ENCODE measurements around the gene RPL11.

Gene RPL11

GRCh38 chr1:23701310-23701709 is 9.7 kb downstream of the RPL11 start:
- peaks cover 29% of the 10 kb centered on the region for H4K20me1 ChIP-seq (ENCODE audit: control insufficient read depth, insufficient read depth, low read depth, low read length)
- no peak overlapping the region for H3K27ac ChIP-seq (ENCODE audit: low read depth, low read length)
- TF ChIP-seq CTCF (IDR thresholded peaks at IDR 0.05; ENCODE audit: low read depth, low read length, poor library complexity, severe bottlenecking) (no peak), EZH2phosphoT487 (IDR thresholded peaks at IDR 0.05; ENCODE audit: borderline replicate concordance, low read length) (no peak)
- H3K9me2 ChIP-seq (replicated peaks; ENCODE audit: control insufficient read depth, low read length) = no peaks in the 10 kb centered on the region
- H3K4me1 ChIP-seq (ENCODE audit: control insufficient read depth, low read length) = peaks cover 7% of the 10 kb centered on the region
- H3K4me3 ChIP-seq (ENCODE audit: low read length) = no peak overlapping the region
- peaks cover 64% of the 10 kb centered on the region for H3K79me2 ChIP-seq (ENCODE audit: control insufficient read depth, low read length)
- H3K9me3 ChIP-seq (ENCODE audit: control insufficient read depth, insufficient read depth, low read length) = no peaks in the 10 kb centered on the region
- H3K27me3 ChIP-seq (ENCODE audit: control insufficient read depth, low read length) = no peaks in the 10 kb centered on the region
- no peak overlapping the region for H3K4me2 ChIP-seq (ENCODE audit: low read length)
- H3F3A ChIP-seq (ENCODE audit: control insufficient read depth, insufficient read depth) = peaks cover 68% of the 10 kb centered on the region
- peaks cover 86% of the 10 kb centered on the region for H3K36me3 ChIP-seq (ENCODE audit: control insufficient read depth, low read length)

GRCh38 chr1:23701996-23702395 is 10.4 kb downstream of the RPL11 start:
- H3K4me3 ChIP-seq (ENCODE audit: low read length) = no peak overlapping the region
- peaks cover 79% of the 10 kb centered on the region for H3K36me3 ChIP-seq (ENCODE audit: control insufficient read depth, low read length)
- TF ChIP-seq EZH2phosphoT487 (IDR thresholded peaks at IDR 0.05; ENCODE audit: borderline replicate concordance, low read length) = no peak
- TF ChIP-seq CTCF (IDR thresholded peaks at IDR 0.05; ENCODE audit: low read depth, low read length, poor library complexity, severe bottlenecking) = no peak
- H3K4me1 ChIP-seq (ENCODE audit: control insufficient read depth, low read length) = peaks cover 3% of the 10 kb centered on the region; the same call in 1 of the 2 replicates
- H3K79me2 ChIP-seq (ENCODE audit: control insufficient read depth, low read length) = peaks cover 57% of the 10 kb centered on the region
- H4K20me1 ChIP-seq (ENCODE audit: control insufficient read depth, insufficient read depth, low read depth, low read length) = peaks cover 24% of the 10 kb centered on the region
- no peaks in the 10 kb centered on the region for H3K9me3 ChIP-seq (ENCODE audit: control insufficient read depth, insufficient read depth, low read length)
- H3K9me2 ChIP-seq (replicated peaks; ENCODE audit: control insufficient read depth, low read length) = no peaks in the 10 kb centered on the region
- H3F3A ChIP-seq (ENCODE audit: control insufficient read depth, insufficient read depth) = peaks cover 61% of the 10 kb centered on the region
- H3K27ac ChIP-seq (ENCODE audit: low read depth, low read length) = no peak overlapping the region
- no peak overlapping the region for H3K4me2 ChIP-seq (ENCODE audit: low read length)
- H3K27me3 ChIP-seq (ENCODE audit: control insufficient read depth, low read length) = no peaks in the 10 kb centered on the region

- no peak for TF ChIP-seq CTCF (IDR thresholded peaks at IDR 0.05; ENCODE audit: low read depth, low read length, poor library complexity, severe bottlenecking)
- Histone ChIP-seq H3K79me2 (ENCODE audit: control insufficient read depth, low read length) (peaks cover 43% of the 10 kb centered on the region), H3K27ac (ENCODE audit: low read depth, low read length) (no peak overlapping the region), H3F3A (ENCODE audit: control insufficient read depth, insufficient read depth) (peaks cover 42% of the 10 kb centered on the region), H3K9me3 (ENCODE audit: control insufficient read depth, insufficient read depth, low read length) (no peaks in the 10 kb centered on the region), H4K20me1 (ENCODE audit: control insufficient read depth, insufficient read depth, low read depth, low read length) (peaks cover 12% of the 10 kb centered on the region; the same call in 1 of the 2 replicates), H3K9me2 (replicated peaks; ENCODE audit: control insufficient read depth, low read length) (no peaks in the 10 kb centered on the region), H3K4me3 (ENCODE audit: low read length) (no peak overlapping the region), H3K4me2 (ENCODE audit: low read length) (no peak overlapping the region), H3K36me3 (ENCODE audit: control insufficient read depth, low read length) (peaks cover 53% of the 10 kb centered on the region), H3K27me3 (ENCODE audit: control insufficient read depth, low read length) (no peaks in the 10 kb centered on the region), H3K4me1 (ENCODE audit: control insufficient read depth, low read length) (no peaks in the 10 kb centered on the region)
Measured at GRCh38 chr1:23704834-23705495, 13.4 kb downstream of the RPL11 start.

Measured in DOHH2 (cell line).